ENCODE measurements around the gene RPA4. TPM values are rescaled to one million over a fixed set of nuclear protein-coding genes. Genes with fewer than 3 reads are reported as not detected.

Gene RPA4
- total RNA-seq, 2 experiments from 2014 or later = 0.14 TPM; not detected in 1

GRCh38 chrX:96929036-96929435 is 45.3 kb downstream of the RPA4 start:
- CTCF ChIA-PET = no interaction called here
- Histone ChIP-seq H3K4me3 (ENCODE audit: low read length) (no peak overlapping the region), H3K4me1 (ENCODE audit: insufficient read depth, low read length) (no peaks in the 10 kb centered on the region), H3K27me3 (ENCODE audit: control insufficient read depth in 1 of 2, insufficient read depth in 2 of 2, low read length in 2 of 2) (no peaks in the 10 kb centered on the region), H3K27ac (ENCODE audit: low read depth in 1 of 2, low read length in 2 of 2) (no peak overlapping the region), H3K9me3 (ENCODE audit: control insufficient read depth in 1 of 2, insufficient read depth in 1 of 2, low read length in 2 of 2) (no peaks in the 10 kb centered on the region), H3K36me3 (ENCODE audit: insufficient read depth, low read length) (peaks cover 2% of the 10 kb centered on the region)
- DNase-seq = no peak
- POLR2A ChIA-PET = interaction anchor here (0.6 kb wide), 1 partner anchor 534 kb away, joined by 3 read pairs; no protein-coding TSS in a partner anchor
- no peak for TF ChIP-seq CTCF (IDR thresholded peaks at IDR 0.05)
- intact Hi-C loops (cut with DNase I, micrococcal nuclease) = no loop called here
- no peak for ATAC-seq (ENCODE audit: poor library complexity)
- Mint-ChIP-seq H3K27ac (no peak overlapping the region), H3K27me3 (no peaks in the 10 kb centered on the region), H3K4me1 (ENCODE audit: low read depth) (no peaks in the 10 kb centered on the region), H3K9me3 (no peaks in the 10 kb centered on the region), H3K36me3 (ENCODE audit: low read depth) (peaks cover 9% of the 10 kb centered on the region), H3K4me3 (no peak overlapping the region)

Other genes with a start within 250 kb of the RPA4 start
- 10 to 100 TPM; 11.4 to 11.7 TPM for gene DIAPH2, start 199.1 kb upstream of the RPA4 start, total RNA-seq